Trophoblast cell (in vitro differentiated cells and primary cell): ENCODE measurements around the gene PCDHA4. TPM values are rescaled to one million over a fixed set of nuclear protein-coding genes. Genes with fewer than 3 reads are reported as not detected.

ENCODE experiments used
- DNase-seq, 2 donors: peaks; one replicate each; pipeline ENCODE4 v3.0.0-alpha.2; 2016
- H2AFZ ChIP-seq: 2 replicates; pipeline ENCODE4 v1.6.1; 2013; ENCODE audit warnings: low read length, moderate library complexity, mild to moderate bottlenecking; ENCODE audit not compliant: insufficient read depth, poor library complexity
- H2AK5ac ChIP-seq: 2 replicates; pipeline ENCODE4 v1.6.1; 2013; ENCODE audit warnings: mild to moderate bottlenecking, low read length
- H2BK120ac ChIP-seq: 2 replicates; pipeline ENCODE4 v1.6.1; 2013; ENCODE audit warnings: low read length, mild to moderate bottlenecking, moderate library complexity; ENCODE audit not compliant: insufficient read depth, poor library complexity
- H2BK12ac ChIP-seq: 2 replicates; pipeline ENCODE4 v1.6.1; 2013; ENCODE audit warnings: mild to moderate bottlenecking, low read length, moderate library complexity
- H2BK5ac ChIP-seq: 2 replicates; pipeline ENCODE4 v1.6.1; 2013; ENCODE audit warnings: low read length, low read depth, moderate library complexity, mild to moderate bottlenecking; ENCODE audit not compliant: poor library complexity
- H3K14ac ChIP-seq: 2 replicates; pipeline ENCODE4 v1.6.1; 2013; ENCODE audit warnings: mild to moderate bottlenecking, low read length
- H3K18ac ChIP-seq: 2 replicates; pipeline ENCODE4 v1.6.1; 2013; ENCODE audit warnings: mild to moderate bottlenecking, low read length
- H3K23ac ChIP-seq: 2 replicates; pipeline ENCODE4 v1.6.1; 2013; ENCODE audit warnings: low read length
- H3K27ac ChIP-seq: 2 replicates; pipeline ENCODE4 v1.5.1; 2013; ENCODE audit warnings: low read depth, mild to moderate bottlenecking, inconsistent platforms, low read length, moderate library complexity
- H3K27me3 ChIP-seq: 2 replicates; pipeline ENCODE4 v1.6.1; 2013; ENCODE audit warnings: inconsistent platforms, mild to moderate bottlenecking, low read length, moderate library complexity; ENCODE audit not compliant: insufficient read depth
- H3K36me3 ChIP-seq, 2 experiments: 1 replicate in 1 of 2; 2 replicates in 1 of 2; pipeline ENCODE4 v1.6.1; 2013; ENCODE audit warnings: low read length in 2 of 2, mild to moderate bottlenecking in 2 of 2, moderate library complexity in 1 of 2; ENCODE audit not compliant: insufficient read depth in 2 of 2, control insufficient read depth in 1 of 2
- H3K4ac ChIP-seq: 2 replicates; pipeline ENCODE4 v1.6.1; 2013; ENCODE audit warnings: low read depth, mild to moderate bottlenecking, low read length, moderate library complexity
- H3K4me1 ChIP-seq, 2 experiments: 1 replicate in 1 of 2; 2 replicates in 1 of 2; pipeline ENCODE4 v1.6.1; 2013; ENCODE audit warnings: low read length in 2 of 2, mild to moderate bottlenecking in 2 of 2, moderate library complexity in 1 of 2; ENCODE audit not compliant: insufficient read depth in 2 of 2, control insufficient read depth in 1 of 2
- H3K4me2 ChIP-seq: 2 replicates; pipeline ENCODE4 v1.6.1; 2013; ENCODE audit warnings: inconsistent platforms, mild to moderate bottlenecking, low read length, moderate library complexity
- H3K4me3 ChIP-seq: 2 replicates; pipeline ENCODE4 v1.5.1; 2013; ENCODE audit warnings: mild to moderate bottlenecking, low read depth, low read length, inconsistent platforms
- H3K79me1 ChIP-seq: one replicate; pipeline ENCODE4 v1.6.1; 2013; ENCODE audit warnings: low read length
- H3K79me2 ChIP-seq: 2 replicates; pipeline ENCODE4 v1.6.1; 2013; ENCODE audit warnings: low read length, mild to moderate bottlenecking; ENCODE audit not compliant: control insufficient read depth, insufficient read depth, poor library complexity
- H3K9ac ChIP-seq: 2 replicates; pipeline ENCODE4 v1.6.1; 2013; ENCODE audit warnings: mild to moderate bottlenecking, low read length
- H3K9me3 ChIP-seq: 2 replicates; pipeline ENCODE4 v1.6.1; 2013; ENCODE audit warnings: low read depth, mild to moderate bottlenecking, control low read depth, inconsistent platforms, low read length; ENCODE audit not compliant: insufficient read depth
- H4K12ac ChIP-seq: 2 replicates; pipeline ENCODE4 v1.6.1; 2013; ENCODE audit warnings: low read depth, mild to moderate bottlenecking, low read length, moderate library complexity
- H4K8ac ChIP-seq: 2 replicates; pipeline ENCODE4 v1.6.1; 2013; ENCODE audit warnings: low read depth, mild to moderate bottlenecking, low read length, moderate library complexity
- H4K91ac ChIP-seq: one replicate; pipeline ENCODE4 v1.6.1; 2013; ENCODE audit warnings: low read depth, mild to moderate bottlenecking, low read length, moderate library complexity
- WGBS: extraction: QIAGEN DNeasy Blood & Tissue Kit; methylation state at CpG from one replicate; pipeline ENCODE4 v1.1.7; 2013; ENCODE audit warnings: missing lambda C conversion rate; ENCODE audit not compliant: insufficient read length, insufficient coverage; ENCODE audit errors: extremely low coverage; 5-methylcytosine and 5-hydroxymethylcytosine counted together
- polyA plus RNA-seq: library from polyadenylated mRNA; stranded (reverse); fragments of 200-250 nt; gene quantifications from 2 replicates; pipeline ENCODE4 v1.2.3, GENCODE V29; 2013

The PCDHA4 gene
- 1.8 and 1.9 TPM in 2 replicates for polyA plus RNA-seq

- H3K4me2 ChIP-seq: peak within 1 kb of the TSS; percentile 70
- peak within 1 kb of the TSS; percentile 21 for H3K18ac ChIP-seq
- H3K4me3 ChIP-seq: peak within 1 kb of the TSS; percentile 80
- peak within 1 kb of the TSS; percentile 65 for H4K12ac ChIP-seq
- no peak within 1 kb of the TSS for H2AK5ac ChIP-seq
- no peak within 1 kb of the TSS for H3K27ac ChIP-seq
- H3K23ac ChIP-seq: no peak within 1 kb of the TSS
- H3K14ac ChIP-seq: peak within 1 kb of the TSS; percentile 28
- H3K79me1 ChIP-seq: peaks cover 2% of the 10 kb centered on the region
- H2AFZ ChIP-seq: peak within 1 kb of the TSS; percentile 77
- no peaks in the 10 kb centered on the region for H3K79me2 ChIP-seq
- no CpG with 5 or more reads among the region's 47 CpGs for WGBS
- H3K4me1 ChIP-seq: no peaks in the 10 kb centered on the region
- H3K9ac ChIP-seq: peak within 1 kb of the TSS; percentile 74
- no peak within 1 kb of the TSS for H4K91ac ChIP-seq
- no peaks in the 10 kb centered on the region for H3K27me3 ChIP-seq
- peaks cover 2 to 6% of the 10 kb centered on the region in 2 experiments for H3K36me3 ChIP-seq
- no peak within 1 kb of the TSS for H2BK12ac ChIP-seq
- peaks cover 24% of the 10 kb centered on the region for H3K9me3 ChIP-seq
- DNase-seq: peak in 1 of 2 donors; percentile 2
- H4K8ac ChIP-seq: peak within 1 kb of the TSS; percentile 77
- no peak within 1 kb of the TSS for H2BK120ac ChIP-seq
- no peak within 1 kb of the TSS for H2BK5ac ChIP-seq
- no peak within 1 kb of the TSS for H3K4ac ChIP-seq
Measured at GRCh38 chr5:140806834-140807775, at the start of gene PCDHA4. Gene PCDHA4 (plus strand): TSS chr5:140807068.

- Histone ChIP-seq H3K23ac (no peak overlapping the region), H2AK5ac (no peak overlapping the region), H3K18ac (no peak overlapping the region), H3K4me2 (no peak overlapping the region), H3K27me3 (no peaks in the 10 kb centered on the region), H3K79me1 (no peaks in the 10 kb centered on the region), H3K36me3 (no peaks in the 10 kb centered on the region), H3K4me3 (no peak overlapping the region), H3K4ac (no peak overlapping the region), H4K91ac (no peak overlapping the region), H3K14ac (no peak overlapping the region), H2BK5ac (no peak overlapping the region), H3K9me3 (peaks cover 15% of the 10 kb centered on the region), H3K4me1 (no peaks in the 10 kb centered on the region), H2BK12ac (no peak overlapping the region), H3K79me2 (no peaks in the 10 kb centered on the region), H3K9ac (no peak overlapping the region), H4K8ac (no peak overlapping the region), H4K12ac (no peak overlapping the region), H3K27ac (no peak overlapping the region), H2AFZ (no peak overlapping the region), H2BK120ac (no peak overlapping the region)
- no CpG with 5 or more reads among the region's 2 CpGs for WGBS
- DNase-seq: peak in 1 of 2 donors; percentile 1
Measured at GRCh38 chr5:140764177-140764973, 42.5 kb upstream of the PCDHA4 start.

- no peak overlapping the region for H3K4me2 ChIP-seq
- H3K4ac ChIP-seq: no peak overlapping the region
- H2BK120ac ChIP-seq: no peak overlapping the region
- no CpG with 5 or more reads among the region's 4 CpGs for WGBS
- no peak for DNase-seq
- no peak overlapping the region for H4K12ac ChIP-seq
- H3K9ac ChIP-seq: no peak overlapping the region
- H3K23ac ChIP-seq: no peak overlapping the region
- no peak overlapping the region for H2AFZ ChIP-seq
- no peak overlapping the region for H4K8ac ChIP-seq
- H2AK5ac ChIP-seq: no peak overlapping the region
- H3K79me1 ChIP-seq: no peaks in the 10 kb centered on the region
- no peaks in the 10 kb centered on the region for H3K27me3 ChIP-seq
- H3K4me3 ChIP-seq: no peak overlapping the region
- no peak overlapping the region for H4K91ac ChIP-seq
- H2BK12ac ChIP-seq: no peak overlapping the region
- H3K79me2 ChIP-seq: no peaks in the 10 kb centered on the region
- no peak overlapping the region for H3K18ac ChIP-seq
- H2BK5ac ChIP-seq: no peak overlapping the region
- no peaks in the 10 kb centered on the region for H3K36me3 ChIP-seq
- H3K4me1 ChIP-seq: no peaks in the 10 kb centered on the region
- no peak overlapping the region for H3K27ac ChIP-seq
- peaks cover 6% of the 10 kb centered on the region for H3K9me3 ChIP-seq
- no peak overlapping the region for H3K14ac ChIP-seq
Measured at GRCh38 chr5:140767444-140767843, 39.4 kb upstream of the PCDHA4 start.

- Histone ChIP-seq H2AK5ac (no peak overlapping the region), H2BK120ac (no peak overlapping the region), H3K4ac (no peak overlapping the region), H3K79me1 (no peaks in the 10 kb centered on the region), H3K4me2 (no peak overlapping the region), H3K9ac (no peak overlapping the region), H3K9me3 (peaks cover 16% of the 10 kb centered on the region), H3K23ac (no peak overlapping the region), H3K27me3 (no peaks in the 10 kb centered on the region), H4K8ac (no peak overlapping the region), H3K4me3 (no peak overlapping the region), H4K12ac (no peak overlapping the region), H4K91ac (no peak overlapping the region), H2BK12ac (no peak overlapping the region), H3K4me1 (no peaks in the 10 kb centered on the region), H2AFZ (no peak overlapping the region), H3K18ac (no peak overlapping the region), H2BK5ac (no peak overlapping the region), H3K36me3 (no peaks in the 10 kb centered on the region), H3K14ac (no peak overlapping the region), H3K79me2 (no peaks in the 10 kb centered on the region), H3K27ac (no peak overlapping the region)
- WGBS: no CpG with 5 or more reads among the region's 1 CpG
- DNase-seq: no peak
Measured at GRCh38 chr5:140780512-140780911, 26.4 kb upstream of the PCDHA4 start.
